ENCODE measurements around the gene RHOT1. TPM values are rescaled to one million over a fixed set of nuclear protein-coding genes. Genes with fewer than 3 reads are reported as not detected.
"Not testable (repeated sequence)": the region's sequence is repeated elsewhere in the genome, so short reads cannot be mapped to it uniquely, and the experiment has no call there.

The RHOT1 gene
- total RNA-seq: 10 to 100 TPM; 30.1 to 57.1 (median 35.3) TPM
- 10 to 100 TPM; 21.2 to 25.7 (median 25.1) TPM for polyA plus RNA-seq
- long read RNA-seq, donor 1, partial matches to known transcripts: 0 of 7 reads
- long read RNA-seq, donor 1, other reads (novel, unspliced or antisense): 0 of 7 reads
- long read RNA-seq, donor 2, partial matches to known transcripts: 0 of 4 reads
- long read RNA-seq, donor 2, other reads (novel, unspliced or antisense): 0 of 4 reads

DNA sequence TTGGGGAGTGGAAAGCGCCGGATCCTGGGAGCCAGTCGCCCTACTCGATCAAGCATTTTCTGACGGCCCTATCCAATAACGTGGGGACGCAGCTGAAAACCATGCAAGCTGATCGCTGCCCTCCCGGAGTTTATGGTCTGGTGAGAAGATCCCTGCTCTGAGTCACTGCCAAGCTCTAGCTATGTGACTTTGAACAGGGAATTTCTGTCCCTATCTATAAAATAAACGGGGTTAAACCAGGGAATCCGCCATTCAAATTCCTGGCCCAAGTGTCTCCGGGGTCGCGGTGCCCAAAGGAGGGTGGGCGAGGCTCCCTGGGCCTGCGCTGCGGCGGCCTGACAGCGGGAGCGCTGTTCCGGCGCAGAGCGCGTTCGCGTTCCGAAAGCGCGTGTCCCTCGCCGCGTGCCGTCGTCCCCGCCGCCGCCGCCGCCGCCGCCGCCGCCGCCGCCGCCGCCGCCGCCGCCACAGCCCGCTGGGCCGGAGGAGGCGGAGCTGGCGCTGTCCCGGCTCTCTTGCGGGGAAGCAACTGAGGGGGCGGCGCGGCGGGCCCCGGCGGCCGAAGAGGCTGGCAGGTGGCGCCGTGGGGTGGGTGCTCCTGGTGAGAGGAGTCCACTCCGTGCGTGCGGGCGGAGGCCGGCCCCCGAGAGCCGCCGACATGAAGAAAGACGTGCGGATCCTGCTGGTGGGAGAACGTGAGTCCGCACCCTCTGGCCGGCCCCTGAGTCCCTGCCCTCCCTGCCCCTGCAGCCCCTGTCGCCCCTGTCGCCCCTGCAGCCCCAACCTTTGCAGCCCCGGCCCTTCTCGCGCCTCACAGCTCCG, at the start of gene RHOT1:
RHOT1 (plus strand) TSS at position 465 of the 819 bp plus-strand sequence; CDS start at position 656, 191 bp downstream.
- H3K4me1 ChIP-seq: peaks cover 15 to 80% (median 50%) of the 10 kb centered on the region in 6 donors
- TF ChIP-seq POLR2AphosphoS5 (IDR thresholded peaks at IDR 0.05): peak; percentile 61 to 84 (median 83)
- peak in 1 of 3 donors; percentile 5 for TF ChIP-seq POLR2A (IDR thresholded peaks at IDR 0.05)
- TF ChIP-seq, protein P1, sequence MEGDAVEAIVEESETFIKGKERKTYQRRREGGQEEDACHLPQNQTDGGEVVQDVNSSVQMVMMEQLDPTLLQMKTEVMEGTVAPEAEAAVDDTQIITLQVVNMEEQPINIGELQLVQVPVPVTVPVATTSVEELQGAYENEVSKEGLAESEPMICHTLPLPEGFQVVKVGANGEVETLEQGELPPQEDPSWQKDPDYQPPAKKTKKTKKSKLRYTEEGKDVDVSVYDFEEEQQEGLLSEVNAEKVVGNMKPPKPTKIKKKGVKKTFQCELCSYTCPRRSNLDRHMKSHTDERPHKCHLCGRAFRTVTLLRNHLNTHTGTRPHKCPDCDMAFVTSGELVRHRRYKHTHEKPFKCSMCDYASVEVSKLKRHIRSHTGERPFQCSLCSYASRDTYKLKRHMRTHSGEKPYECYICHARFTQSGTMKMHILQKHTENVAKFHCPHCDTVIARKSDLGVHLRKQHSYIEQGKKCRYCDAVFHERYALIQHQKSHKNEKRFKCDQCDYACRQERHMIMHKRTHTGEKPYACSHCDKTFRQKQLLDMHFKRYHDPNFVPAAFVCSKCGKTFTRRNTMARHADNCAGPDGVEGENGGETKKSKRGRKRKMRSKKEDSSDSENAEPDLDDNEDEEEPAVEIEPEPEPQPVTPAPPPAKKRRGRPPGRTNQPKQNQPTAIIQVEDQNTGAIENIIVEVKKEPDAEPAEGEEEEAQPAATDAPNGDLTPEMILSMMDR (IDR thresholded peaks at IDR 0.05 in 8 of 11, conservative IDR thresholded peaks at IDR 0.05 in 3 of 11): peak; percentile 28 to 87 (median 78)
- H3K4me3 ChIP-seq: peak within 1 kb of the TSS; percentile 74 to 98 (median 86)
- intact Hi-C loops (cut with DNase I; ENCODE audit: low total_unique reads): no loop called here
- peaks cover 0 to 15% (median 0%) of the 10 kb centered on the region in 6 donors for H3K36me3 ChIP-seq
- no peaks in the 10 kb centered on the region for H3K27me3 ChIP-seq (replicated peaks in 1 of 7)
- 0 to 1% (median 0%) methylated on average over 23 to 84 of the region's 84 CpGs for WGBS, 5 donors
- peak; percentile 96 for DNase-seq
- H3K27ac ChIP-seq: peak within 1 kb of the TSS; percentile 88 to 96 (median 94)
- no peaks in the 10 kb centered on the region for H3K9me3 ChIP-seq

DNA sequence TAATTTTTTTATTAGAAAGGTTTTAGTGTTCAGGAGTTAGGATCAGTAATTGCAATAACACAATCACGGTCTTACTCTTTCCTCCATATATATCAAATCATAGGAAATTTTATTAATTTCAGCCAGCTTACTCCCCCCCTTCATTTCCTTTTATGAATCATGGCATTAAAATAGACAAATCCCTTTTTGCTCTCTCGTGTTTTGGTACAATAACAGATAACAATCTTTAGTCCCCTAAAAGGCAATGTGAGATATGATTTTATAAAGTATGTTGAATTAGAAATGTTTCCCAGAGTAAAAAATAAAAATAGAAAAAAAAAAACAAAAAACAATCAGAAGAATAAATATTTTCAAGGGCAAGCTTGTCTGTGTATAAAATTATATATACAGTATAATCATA, 42.6 kb upstream of the RHOT1 start:
- H3K4me3 ChIP-seq: no peak overlapping the region
- WGBS, 5 donors: 74 to 82% (median 81%) methylated on average over 2 of the region's 2 CpGs
- DNase-seq: no peak
- TF ChIP-seq POLR2A (IDR thresholded peaks at IDR 0.05): no peak
- no peak overlapping the region for H3K27ac ChIP-seq
- H3K9me3 ChIP-seq: no peaks in the 10 kb centered on the region
- peaks cover 0 to 8% (median 3%) of the 10 kb centered on the region in 6 donors for H3K4me1 ChIP-seq
- no peaks in the 10 kb centered on the region for H3K27me3 ChIP-seq (replicated peaks in 1 of 7)
- intact Hi-C loops (cut with DNase I; ENCODE audit: low total_unique reads): no loop called here
- H3K36me3 ChIP-seq: no peaks in the 10 kb centered on the region

DNA sequence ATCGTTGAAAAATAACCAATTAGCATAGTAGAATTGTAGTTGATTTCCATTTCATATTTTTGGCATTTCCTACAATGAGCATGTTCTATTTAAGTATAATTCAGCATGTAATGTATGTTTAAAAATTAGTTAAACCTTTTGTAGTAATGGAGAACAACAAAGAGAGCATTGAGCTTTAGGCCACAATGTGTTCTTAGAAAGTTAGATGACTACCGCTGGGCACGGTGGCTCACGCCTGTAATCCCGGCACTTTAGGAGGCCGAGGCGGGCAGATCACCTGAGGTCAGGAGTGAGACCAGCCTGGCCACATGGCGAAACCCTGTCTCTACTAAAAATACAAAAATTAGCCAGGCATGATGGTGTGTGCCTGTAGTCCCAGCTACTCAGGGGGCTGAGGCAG, 42.0 kb upstream of the RHOT1 start:
- 93 to 98% (median 94%) methylated on average over 8 of the region's 8 CpGs for WGBS, 5 donors
- not testable (repeated sequence) for DNase-seq

DNA sequence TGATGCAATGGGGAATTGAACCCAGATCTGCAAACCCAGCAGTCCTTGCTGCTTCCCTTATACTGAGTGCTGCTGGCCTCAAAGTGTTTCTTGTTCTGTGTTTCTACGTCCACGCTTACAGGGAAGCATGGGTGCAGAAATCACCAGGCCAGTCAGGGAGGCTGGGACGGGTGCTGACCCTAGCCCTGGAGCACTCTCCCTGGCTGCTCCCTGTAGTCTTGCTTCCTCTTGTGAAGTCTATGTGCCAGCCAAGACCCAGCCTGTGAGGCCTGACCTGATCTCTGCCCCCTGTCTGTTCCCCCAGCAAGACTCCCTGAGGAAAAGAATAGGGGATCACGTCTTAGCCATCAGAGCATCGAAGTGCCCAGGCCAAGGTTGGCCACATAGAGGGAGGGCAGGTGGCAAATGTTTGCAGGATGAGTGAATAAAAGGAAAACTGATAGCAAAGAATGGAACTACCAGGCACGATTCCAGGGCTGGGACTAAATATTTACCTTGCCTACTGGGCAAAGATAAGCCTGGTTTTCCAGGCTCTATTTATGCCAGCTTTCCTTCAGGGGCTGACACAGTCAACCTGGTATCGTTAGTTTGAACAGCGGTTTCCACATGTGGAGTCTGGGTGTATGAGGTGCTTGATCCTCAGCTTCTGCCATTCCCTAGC, 41.2 kb upstream of the RHOT1 start:
- no peak for TF ChIP-seq POLR2A (IDR thresholded peaks at IDR 0.05)
- no peak for TF ChIP-seq POLR2AphosphoS5 (IDR thresholded peaks at IDR 0.05)
- TF ChIP-seq, protein P1 (IDR thresholded peaks at IDR 0.05 in 8 of 11, conservative IDR thresholded peaks at IDR 0.05 in 3 of 11): no peak
- Histone ChIP-seq H3K4me1 (peaks cover 0 to 9% (median 3%) of the 10 kb centered on the region in 6 donors), H3K27me3 (replicated peaks in 1 of 7) (no peaks in the 10 kb centered on the region), H3K27ac (no peak overlapping the region), H3K9me3 (no peaks in the 10 kb centered on the region), H3K36me3 (no peaks in the 10 kb centered on the region), H3K4me3 (no peak overlapping the region)
- DNase-seq: no peak
- WGBS, 5 donors: 85 to 90% (median 88%) methylated on average over 8 of the region's 8 CpGs
- intact Hi-C loops (cut with DNase I; ENCODE audit: low total_unique reads): no loop called here

More for the DNA sequence above, 42.0 kb upstream of the RHOT1 start:
- intact Hi-C loops (cut with DNase I; ENCODE audit: low total_unique reads); H3K27ac ChIP-seq; H3K9me3 ChIP-seq; H3K27me3 ChIP-seq (replicated peaks in 1 of 7); H3K4me3 ChIP-seq; H3K36me3 ChIP-seq; H3K4me1 ChIP-seq: not testable (repeated sequence)
